ENCODE data around the gene GOLGA2. TPM values are rescaled to one million over a fixed set of nuclear protein-coding genes. Genes with fewer than 3 reads are reported as not detected.
"Not testable (repeated sequence)": the region's sequence is repeated elsewhere in the genome, so short reads cannot be mapped to it uniquely, and the experiment has no call there.

Gene GOLGA2
- total RNA-seq, 1 experiment from 2014 or later, result 16.2 TPM

GRCh38 chr9:128282500-128282899 is 6.7 kb upstream of the GOLGA2 start:
- H3K9ac ChIP-seq (ENCODE audit: low read length), result no peak overlapping the region
- H3K9me2 ChIP-seq (replicated peaks; ENCODE audit: insufficient read depth, low read length), result no peaks in the 10 kb centered on the region
- no peak overlapping the region for H3K4me2 ChIP-seq (ENCODE audit: low read depth, low read length, poor library complexity, severe bottlenecking)
- H3K27ac ChIP-seq (ENCODE audit: low read length), result no peak overlapping the region
- no peak overlapping the region for H2AFZ ChIP-seq (ENCODE audit: low read length)
- H4K20me1 ChIP-seq (ENCODE audit: insufficient read depth, low read depth, low read length), result no peaks in the 10 kb centered on the region
- no peak overlapping the region for H3K4me3 ChIP-seq (ENCODE audit: low read length)
- H3K79me2 ChIP-seq (ENCODE audit: low read length), result no peaks in the 10 kb centered on the region
- H3K27me3 ChIP-seq (ENCODE audit: low read length), result no peaks in the 10 kb centered on the region
- no peak for DNase-seq
- no peaks in the 10 kb centered on the region for H3K9me3 ChIP-seq (ENCODE audit: low read length)
- no peaks in the 10 kb centered on the region for H3K36me3 ChIP-seq (ENCODE audit: insufficient read depth, low read length)
- H3K4me1 ChIP-seq (ENCODE audit: low read length), result peaks cover 1% of the 10 kb centered on the region

DNA sequence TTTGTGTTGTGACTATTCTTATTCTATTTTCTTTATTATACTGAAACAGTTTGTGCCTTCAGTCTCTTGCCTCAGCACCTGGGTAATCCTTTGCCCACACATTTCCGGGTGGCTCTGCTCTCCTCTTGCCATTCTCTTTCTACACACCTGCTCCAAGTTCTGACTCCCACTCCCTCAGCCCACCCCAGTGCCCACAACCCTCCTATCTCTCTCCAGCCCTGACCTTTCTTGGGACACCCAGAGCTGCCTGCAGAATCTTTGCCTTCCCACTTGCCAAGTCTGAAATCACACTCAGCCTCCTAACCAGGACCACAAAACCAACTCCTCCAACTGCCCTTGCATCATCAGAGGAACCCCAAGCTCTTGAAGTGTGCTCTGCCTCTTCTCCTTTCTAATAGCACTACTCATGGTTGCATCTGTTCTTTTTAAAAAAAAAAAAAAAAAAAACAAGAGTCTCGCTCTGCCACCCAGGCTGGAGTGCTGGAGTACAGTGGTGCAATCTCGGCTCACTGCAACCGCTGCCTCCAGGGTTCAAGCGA is 4.3 kb upstream of the GOLGA2 start:
- Histone ChIP-seq H3K9me3 (ENCODE audit: low read length) (no peaks in the 10 kb centered on the region), H3K27ac (ENCODE audit: low read length) (no peak overlapping the region), H2AFZ (ENCODE audit: low read length) (no peak overlapping the region), H4K20me1 (ENCODE audit: insufficient read depth, low read depth, low read length) (no peaks in the 10 kb centered on the region), H3K4me2 (ENCODE audit: low read depth, low read length, poor library complexity, severe bottlenecking) (no peak overlapping the region), H3K36me3 (ENCODE audit: insufficient read depth, low read length) (no peaks in the 10 kb centered on the region), H3K27me3 (ENCODE audit: low read length) (no peaks in the 10 kb centered on the region), H3K79me2 (ENCODE audit: low read length) (peaks cover 13% of the 10 kb centered on the region), H3K4me3 (ENCODE audit: low read length) (no peak overlapping the region), H3K9ac (ENCODE audit: low read length) (no peak overlapping the region), H3K9me2 (replicated peaks; ENCODE audit: insufficient read depth, low read length) (no peaks in the 10 kb centered on the region), H3K4me1 (ENCODE audit: low read length) (peaks cover 11% of the 10 kb centered on the region)
- no peak for DNase-seq

GRCh38 chr9:128279088-128280073 is 3.6 kb upstream of the GOLGA2 start:
- not testable (repeated sequence) for DNase-seq; H3K9me2 ChIP-seq (replicated peaks; ENCODE audit: insufficient read depth, low read length); H3K27ac ChIP-seq (ENCODE audit: low read length); H3K9me3 ChIP-seq (ENCODE audit: low read length); H4K20me1 ChIP-seq (ENCODE audit: insufficient read depth, low read depth, low read length); H2AFZ ChIP-seq (ENCODE audit: low read length); H3K4me2 ChIP-seq (ENCODE audit: low read depth, low read length, poor library complexity, severe bottlenecking); H3K27me3 ChIP-seq (ENCODE audit: low read length); H3K36me3 ChIP-seq (ENCODE audit: insufficient read depth, low read length); H3K4me3 ChIP-seq (ENCODE audit: low read length); H3K9ac ChIP-seq (ENCODE audit: low read length)
- Histone ChIP-seq H3K4me1 (ENCODE audit: low read length) (peaks cover 19% of the 10 kb centered on the region), H3K79me2 (ENCODE audit: low read length) (peaks cover 21% of the 10 kb centered on the region)

DNA sequence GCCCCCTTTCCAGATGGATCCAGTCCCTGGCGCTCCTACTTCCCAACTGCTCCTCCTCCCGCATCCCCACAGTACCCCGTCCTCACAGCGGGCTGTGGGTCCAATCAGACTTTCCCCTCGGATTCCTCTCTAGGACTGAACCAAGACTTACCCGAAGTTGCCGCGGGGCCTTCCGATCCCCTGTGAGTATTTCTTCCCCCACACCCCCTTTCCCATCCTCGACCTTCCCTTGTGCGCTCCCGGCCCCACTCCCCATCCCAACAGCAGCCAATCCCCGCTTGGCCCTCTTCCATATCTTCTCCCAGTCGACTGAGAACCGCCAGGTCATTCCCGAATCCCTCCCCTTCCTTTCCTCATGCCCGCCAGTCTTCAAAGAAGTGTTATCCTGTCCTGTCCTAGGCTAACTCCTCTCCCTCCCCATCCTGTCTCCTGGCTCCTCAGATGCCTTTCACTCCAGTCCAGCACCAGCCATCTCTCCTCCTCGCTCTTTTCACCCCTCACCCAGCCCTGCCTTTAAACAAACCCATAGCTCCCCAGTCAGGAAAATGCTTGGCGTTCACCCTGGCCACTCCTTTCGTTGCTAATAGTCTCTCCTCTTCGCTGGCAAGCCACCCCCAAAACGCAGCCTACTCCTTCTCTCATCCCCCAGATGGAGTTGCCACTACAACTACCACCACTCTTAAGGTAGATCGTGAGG is 915 bp upstream of the GOLGA2 start:
- H2AFZ ChIP-seq (ENCODE audit: low read length), result peak overlapping the region; percentile 44; the same call in 1 of the 2 replicates
- H3K4me2 ChIP-seq (ENCODE audit: low read depth, low read length, poor library complexity, severe bottlenecking), result peak overlapping the region; percentile 95
- no peaks in the 10 kb centered on the region for H4K20me1 ChIP-seq (ENCODE audit: insufficient read depth, low read depth, low read length)
- peak overlapping the region; percentile 95 for H3K9ac ChIP-seq (ENCODE audit: low read length)
- 0 out of 2 replicates have a peak overlapping the region, but pooled peaks have one; percentile 30 for H3K27ac ChIP-seq (ENCODE audit: low read length)
- no peaks in the 10 kb centered on the region for H3K9me3 ChIP-seq (ENCODE audit: low read length)
- H3K36me3 ChIP-seq (ENCODE audit: insufficient read depth, low read length), result no peaks in the 10 kb centered on the region
- peaks cover 30% of the 10 kb centered on the region for H3K79me2 ChIP-seq (ENCODE audit: low read length)
- H3K4me1 ChIP-seq (ENCODE audit: low read length), result peaks cover 24% of the 10 kb centered on the region
- no peaks in the 10 kb centered on the region for H3K9me2 ChIP-seq (replicated peaks; ENCODE audit: insufficient read depth, low read length)
- H3K27me3 ChIP-seq (ENCODE audit: low read length), result no peaks in the 10 kb centered on the region
- H3K4me3 ChIP-seq (ENCODE audit: low read length), result peak overlapping the region; percentile 91
- no peak for DNase-seq

DNA sequence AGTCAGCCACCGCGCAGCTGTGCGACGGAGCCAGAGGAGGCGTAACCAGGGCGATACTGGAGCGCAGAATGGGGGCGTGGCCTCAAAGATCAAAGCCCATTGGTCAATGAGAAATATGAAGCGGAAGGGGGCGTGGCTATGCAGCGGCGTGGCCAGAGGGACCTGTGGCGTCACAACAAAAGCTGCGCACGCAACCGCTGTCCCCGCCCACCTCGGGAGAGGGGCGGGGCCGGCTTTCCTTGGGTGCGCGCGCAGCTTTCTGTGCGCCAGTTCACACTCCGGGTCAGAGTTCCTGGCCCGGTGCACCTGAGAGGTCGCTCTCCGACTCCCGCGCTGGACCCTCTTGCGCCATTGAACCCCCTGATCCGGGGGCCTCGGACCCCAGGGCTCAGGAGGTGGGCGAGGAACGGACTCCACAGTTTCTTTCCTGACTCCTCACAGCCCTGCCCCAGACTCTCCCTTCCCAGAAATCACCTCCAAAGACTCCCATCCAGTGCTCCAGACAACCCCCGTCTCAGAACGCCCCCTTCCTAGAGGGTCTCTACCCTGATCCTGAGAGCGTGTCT is 284 bp upstream of the GOLGA2 start, which contains the start of gene SWI5:
TSS of gene SWI5 (plus strand) at position 269 of the 566 bp plus-strand sequence.
- peak within 1 kb of the TSS; percentile 44; the same call in 1 of the 2 replicates for H2AFZ ChIP-seq (ENCODE audit: low read length)
- H3K9me2 ChIP-seq (replicated peaks; ENCODE audit: insufficient read depth, low read length), result no peaks in the 10 kb centered on the region
- peaks cover 24% of the 10 kb centered on the region for H3K4me1 ChIP-seq (ENCODE audit: low read length)
- peak within 1 kb of the TSS; percentile 97 for H3K9ac ChIP-seq (ENCODE audit: low read length)
- no peaks in the 10 kb centered on the region for H3K9me3 ChIP-seq (ENCODE audit: low read length)
- H3K36me3 ChIP-seq (ENCODE audit: insufficient read depth, low read length), result no peaks in the 10 kb centered on the region
- DNase-seq, result peak; percentile 100
- no peaks in the 10 kb centered on the region for H3K27me3 ChIP-seq (ENCODE audit: low read length)
- peak within 1 kb of the TSS; percentile 93 for H3K4me3 ChIP-seq (ENCODE audit: low read length)
- H4K20me1 ChIP-seq (ENCODE audit: insufficient read depth, low read depth, low read length), result no peaks in the 10 kb centered on the region
- H3K27ac ChIP-seq (ENCODE audit: low read length), result peak within 1 kb of the TSS; percentile 66; the same call in 1 of the 2 replicates
- peak within 1 kb of the TSS; percentile 95 for H3K4me2 ChIP-seq (ENCODE audit: low read depth, low read length, poor library complexity, severe bottlenecking)
- peaks cover 30% of the 10 kb centered on the region for H3K79me2 ChIP-seq (ENCODE audit: low read length)

GRCh38 chr9:128274245-128274644 is 1.6 kb downstream of the GOLGA2 start:
- Histone ChIP-seq H3K4me3 (ENCODE audit: low read length) (peak overlapping the region; percentile 93; the same call in 1 of the 2 replicates), H3K27me3 (ENCODE audit: low read length) (no peaks in the 10 kb centered on the region)

GRCh38 chr9:128271512-128271911 is 4.3 kb downstream of the GOLGA2 start:
- H3K4me3 ChIP-seq (ENCODE audit: low read length), result no peak overlapping the region

More at GRCh38 chr9:128274245-128274644, 1.6 kb downstream of the GOLGA2 start:
- H2AFZ ChIP-seq (ENCODE audit: low read length), result no peak overlapping the region
- H3K27ac ChIP-seq (ENCODE audit: low read length), result no peak overlapping the region
- DNase-seq, result no peak
- peaks cover 3% of the 10 kb centered on the region; the same call in 1 of the 2 replicates for H3K36me3 ChIP-seq (ENCODE audit: insufficient read depth, low read length)
- H3K9me3 ChIP-seq (ENCODE audit: low read length), result no peaks in the 10 kb centered on the region
- peaks cover 30% of the 10 kb centered on the region for H3K79me2 ChIP-seq (ENCODE audit: low read length)
- no peaks in the 10 kb centered on the region for H3K9me2 ChIP-seq (replicated peaks; ENCODE audit: insufficient read depth, low read length)
- H4K20me1 ChIP-seq (ENCODE audit: insufficient read depth, low read depth, low read length), result no peaks in the 10 kb centered on the region
- H3K4me1 ChIP-seq (ENCODE audit: low read length), result peaks cover 24% of the 10 kb centered on the region
- peak overlapping the region; percentile 97 for H3K9ac ChIP-seq (ENCODE audit: low read length)
- peak overlapping the region; percentile 91 for H3K4me2 ChIP-seq (ENCODE audit: low read depth, low read length, poor library complexity, severe bottlenecking)

More at GRCh38 chr9:128271512-128271911, 4.3 kb downstream of the GOLGA2 start:
- H3K4me2 ChIP-seq (ENCODE audit: low read depth, low read length, poor library complexity, severe bottlenecking), result no peak overlapping the region
- no peaks in the 10 kb centered on the region for H4K20me1 ChIP-seq (ENCODE audit: insufficient read depth, low read depth, low read length)
- H3K79me2 ChIP-seq (ENCODE audit: low read length), result peaks cover 23% of the 10 kb centered on the region
- H2AFZ ChIP-seq (ENCODE audit: low read length), result no peak overlapping the region
- H3K9me2 ChIP-seq (replicated peaks; ENCODE audit: insufficient read depth, low read length), result no peaks in the 10 kb centered on the region
- peaks cover 13% of the 10 kb centered on the region for H3K4me1 ChIP-seq (ENCODE audit: low read length)
- peaks cover 3% of the 10 kb centered on the region; the same call in 1 of the 2 replicates for H3K36me3 ChIP-seq (ENCODE audit: insufficient read depth, low read length)
- H3K27me3 ChIP-seq (ENCODE audit: low read length), result no peaks in the 10 kb centered on the region
- no peak overlapping the region for H3K9ac ChIP-seq (ENCODE audit: low read length)
- no peak for DNase-seq
- H3K9me3 ChIP-seq (ENCODE audit: low read length), result no peaks in the 10 kb centered on the region
- no peak overlapping the region for H3K27ac ChIP-seq (ENCODE audit: low read length)

All from Karpas-422 (cell line).